ENCODE data around the gene NCKIPSD.
"Not testable (repeated sequence)": the region's sequence is repeated elsewhere in the genome, so short reads cannot be mapped to it uniquely, and the experiment has no call there.

Gene NCKIPSD

DNA sequence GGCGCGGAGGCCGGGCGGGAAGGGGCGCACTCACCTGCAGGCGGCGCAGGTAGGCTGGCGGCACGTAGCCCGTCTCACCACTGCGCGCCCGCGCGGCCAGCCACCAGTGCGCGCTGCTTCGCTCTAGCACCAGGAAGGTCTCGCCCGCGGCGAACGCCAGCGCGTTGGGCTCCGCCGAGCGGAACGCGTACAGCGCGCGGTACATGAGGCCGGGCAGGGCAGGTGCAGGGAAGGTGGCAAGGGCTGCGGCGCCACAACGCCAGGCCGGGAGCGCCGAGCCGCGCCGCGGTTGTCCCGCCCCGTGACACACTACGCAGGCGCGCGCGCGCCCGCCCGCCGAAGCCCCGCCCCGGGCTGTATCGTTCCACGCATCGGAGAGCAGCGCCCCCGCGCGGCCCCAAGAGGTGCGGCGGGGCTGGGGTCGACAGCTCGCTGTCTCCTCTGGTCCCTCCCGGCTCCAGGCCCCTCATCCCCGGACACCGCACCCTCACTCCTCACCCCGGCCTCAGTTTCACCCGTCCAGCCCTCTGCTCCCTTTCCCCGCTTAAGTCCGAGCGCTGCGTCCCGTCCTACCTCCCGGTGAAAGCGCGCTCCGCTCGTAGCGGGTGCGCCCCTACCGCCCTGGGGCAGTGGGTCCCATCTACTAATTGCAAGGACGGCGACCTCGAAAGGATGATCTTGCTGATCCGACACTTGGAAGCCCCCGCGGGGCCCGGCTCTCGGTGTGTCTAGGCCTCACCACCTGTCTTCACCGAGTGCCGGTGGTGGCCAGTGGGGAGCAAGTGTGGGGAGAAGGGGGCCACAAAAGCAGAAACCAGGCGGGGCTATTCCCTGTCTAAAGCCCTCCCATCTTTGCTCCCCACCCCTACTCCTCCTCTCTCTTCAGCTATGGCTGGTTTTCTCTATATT, at the start of gene NCKIPSD:
Gene NCKIPSD (minus strand): TSS at position 313 of the 909 bp plus-strand sequence. CDS start 108 bp downstream, at position 205.
- Histone ChIP-seq H2AFZ (ENCODE audit: low read depth, low read length) (peak within 1 kb of the TSS; percentile 97), H3K9ac (ENCODE audit: low read depth, low read length) (peak within 1 kb of the TSS; percentile 92), H3K36me3 (ENCODE audit: insufficient read depth, low read length) (peaks cover 63% of the 10 kb centered on the region), H3K4me2 (ENCODE audit: insufficient read depth, low read length) (peak within 1 kb of the TSS; percentile 88), H3K4me3 (ENCODE audit: low read depth in 1 of 2, low read length in 2 of 2) (peak within 1 kb of the TSS; percentile 88 to 97), H3K79me2 (ENCODE audit: insufficient read depth, low read length) (peaks cover 20% of the 10 kb centered on the region), H3K9me3 (ENCODE audit: insufficient read depth, low read length, severe bottlenecking) (no peaks in the 10 kb centered on the region), H3K27me3 (ENCODE audit: insufficient read depth, low read length, poor library complexity) (no peaks in the 10 kb centered on the region), H4K20me1 (ENCODE audit: insufficient read depth, low read length) (peaks cover 24% of the 10 kb centered on the region), H3K4me1 (ENCODE audit: insufficient read depth, low read length) (peaks cover 29% of the 10 kb centered on the region), H3K27ac (ENCODE audit: low read length) (peak within 1 kb of the TSS; percentile 92)
- ATAC-seq (ENCODE audit: insufficient read depth, low read depth): peak; percentile 85
- DNase-seq: peak; percentile 88
- no peak for TF ChIP-seq EZH2 (IDR thresholded peaks at IDR 0.05; ENCODE audit: borderline replicate concordance, low read depth, low read length, severe bottlenecking)
- TF ChIP-seq, protein P1, sequence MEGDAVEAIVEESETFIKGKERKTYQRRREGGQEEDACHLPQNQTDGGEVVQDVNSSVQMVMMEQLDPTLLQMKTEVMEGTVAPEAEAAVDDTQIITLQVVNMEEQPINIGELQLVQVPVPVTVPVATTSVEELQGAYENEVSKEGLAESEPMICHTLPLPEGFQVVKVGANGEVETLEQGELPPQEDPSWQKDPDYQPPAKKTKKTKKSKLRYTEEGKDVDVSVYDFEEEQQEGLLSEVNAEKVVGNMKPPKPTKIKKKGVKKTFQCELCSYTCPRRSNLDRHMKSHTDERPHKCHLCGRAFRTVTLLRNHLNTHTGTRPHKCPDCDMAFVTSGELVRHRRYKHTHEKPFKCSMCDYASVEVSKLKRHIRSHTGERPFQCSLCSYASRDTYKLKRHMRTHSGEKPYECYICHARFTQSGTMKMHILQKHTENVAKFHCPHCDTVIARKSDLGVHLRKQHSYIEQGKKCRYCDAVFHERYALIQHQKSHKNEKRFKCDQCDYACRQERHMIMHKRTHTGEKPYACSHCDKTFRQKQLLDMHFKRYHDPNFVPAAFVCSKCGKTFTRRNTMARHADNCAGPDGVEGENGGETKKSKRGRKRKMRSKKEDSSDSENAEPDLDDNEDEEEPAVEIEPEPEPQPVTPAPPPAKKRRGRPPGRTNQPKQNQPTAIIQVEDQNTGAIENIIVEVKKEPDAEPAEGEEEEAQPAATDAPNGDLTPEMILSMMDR (IDR thresholded peaks at IDR 0.05; ENCODE audit: borderline replicate concordance, extremely low read depth, low read length, poor library complexity, severe bottlenecking): peak; percentile 80

DNA sequence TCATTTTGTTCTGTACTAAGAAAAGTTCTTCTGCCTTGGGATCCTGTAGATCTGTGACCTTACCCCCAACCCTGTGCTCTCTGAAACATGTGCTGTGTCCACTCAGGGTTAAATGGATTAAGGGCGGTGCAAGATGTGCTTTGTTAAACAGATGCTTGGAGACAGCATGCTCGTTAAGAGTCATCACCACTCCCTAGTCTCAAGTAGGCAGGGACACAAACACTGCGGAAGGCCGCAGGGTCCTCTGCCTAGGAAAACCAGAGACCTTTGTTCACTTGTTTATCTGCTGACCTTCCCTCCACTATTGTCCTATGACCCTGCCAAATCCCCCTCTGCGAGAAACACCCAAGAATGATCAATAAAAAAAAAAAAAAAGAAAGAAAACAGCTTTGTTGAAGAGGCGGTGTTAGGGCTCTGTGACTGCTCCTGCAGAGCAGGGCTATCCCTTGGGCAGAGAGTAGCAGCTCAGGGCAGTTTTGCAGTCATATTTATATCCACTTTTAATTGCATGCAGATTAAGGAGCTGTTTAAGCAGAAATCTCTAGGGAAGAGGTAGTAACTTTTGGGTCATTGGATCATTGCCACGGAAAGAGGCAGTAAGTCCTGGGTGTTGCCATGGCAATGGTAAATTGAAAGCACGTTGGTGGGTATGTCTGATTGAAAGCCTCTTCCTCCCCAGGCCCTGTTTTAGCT, 49.5 kb upstream of the NCKIPSD start:
- H4K20me1 ChIP-seq (ENCODE audit: insufficient read depth, low read length); H3K27me3 ChIP-seq (ENCODE audit: insufficient read depth, low read length, poor library complexity); H3K27ac ChIP-seq (ENCODE audit: low read length); H2AFZ ChIP-seq (ENCODE audit: low read depth, low read length); H3K79me2 ChIP-seq (ENCODE audit: insufficient read depth, low read length); H3K4me1 ChIP-seq (ENCODE audit: insufficient read depth, low read length); H3K9ac ChIP-seq (ENCODE audit: low read depth, low read length); DNase-seq; H3K4me3 ChIP-seq (ENCODE audit: low read depth in 1 of 2, low read length in 2 of 2); H3K9me3 ChIP-seq (ENCODE audit: insufficient read depth, low read length, severe bottlenecking); ATAC-seq (ENCODE audit: insufficient read depth, low read depth); H3K36me3 ChIP-seq (ENCODE audit: insufficient read depth, low read length); H3K4me2 ChIP-seq (ENCODE audit: insufficient read depth, low read length): not testable (repeated sequence)

DNA sequence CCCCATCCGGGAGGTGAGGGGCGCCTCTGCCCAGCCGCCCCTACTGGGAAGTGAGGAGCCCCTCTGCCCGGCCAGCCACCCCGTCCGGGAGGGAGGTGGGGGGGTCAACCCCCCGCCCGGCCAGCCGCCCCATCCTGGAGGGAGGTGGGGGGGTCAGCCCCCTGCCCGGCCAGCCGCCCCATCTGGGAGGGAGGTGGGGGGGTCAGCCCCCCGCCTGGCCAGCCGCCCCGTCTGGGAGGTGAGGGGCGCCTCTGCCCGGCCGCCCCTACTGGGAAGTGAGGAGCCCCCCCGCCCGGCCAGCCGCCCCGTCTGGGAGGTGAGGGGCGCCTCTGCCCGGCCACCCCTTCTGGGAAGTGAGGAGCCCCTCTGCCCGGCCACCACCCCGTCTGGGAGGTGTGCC, 48.8 kb upstream of the NCKIPSD start:
- not testable (repeated sequence) for H3K9me3 ChIP-seq (ENCODE audit: insufficient read depth, low read length, severe bottlenecking); H3K27me3 ChIP-seq (ENCODE audit: insufficient read depth, low read length, poor library complexity); ATAC-seq (ENCODE audit: insufficient read depth, low read depth)

DNA sequence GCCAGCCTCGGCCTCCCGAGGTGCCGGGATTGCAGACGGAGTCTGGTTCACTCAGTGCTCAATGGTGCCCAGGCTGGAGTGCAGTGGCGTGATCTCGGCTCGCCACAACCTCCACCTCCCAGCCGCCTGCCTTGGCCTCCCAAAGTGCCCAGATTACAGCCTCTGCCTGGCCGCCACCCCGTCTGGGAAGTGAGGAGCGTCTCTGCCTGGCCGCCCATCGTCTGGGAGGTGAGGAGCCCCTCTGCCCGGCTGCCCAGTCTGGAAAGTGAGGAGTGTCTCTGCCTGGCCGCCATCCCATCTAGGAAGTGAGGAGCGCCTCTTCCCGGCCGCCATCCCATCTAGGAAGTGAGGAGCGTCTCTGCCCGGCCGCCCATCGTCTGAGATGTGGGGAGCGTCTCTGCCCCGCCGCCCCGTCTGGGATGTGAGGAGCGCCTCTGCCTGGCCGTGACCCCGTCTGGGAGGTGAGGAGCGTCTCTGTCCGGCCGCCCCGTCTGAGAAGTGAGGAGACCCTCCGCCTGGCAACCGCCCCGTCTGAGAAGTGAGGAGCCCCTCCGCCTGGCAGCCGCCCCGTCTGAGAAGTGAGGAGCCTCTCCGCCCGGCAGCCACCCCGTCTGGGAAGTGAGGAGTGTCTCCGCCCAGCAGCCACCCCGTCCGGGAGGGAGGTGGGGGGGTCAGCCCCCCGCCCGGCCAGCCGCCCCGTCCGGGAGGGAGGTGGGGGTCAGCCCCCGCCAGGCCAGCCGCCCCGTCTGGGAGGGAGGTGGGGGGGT, 48.2 kb upstream of the NCKIPSD start:
- H3K27ac ChIP-seq (ENCODE audit: low read length); H3K9ac ChIP-seq (ENCODE audit: low read depth, low read length); ATAC-seq (ENCODE audit: insufficient read depth, low read depth); H3K79me2 ChIP-seq (ENCODE audit: insufficient read depth, low read length); H3K36me3 ChIP-seq (ENCODE audit: insufficient read depth, low read length); H3K9me3 ChIP-seq (ENCODE audit: insufficient read depth, low read length, severe bottlenecking); H3K4me3 ChIP-seq (ENCODE audit: low read depth in 1 of 2, low read length in 2 of 2); H3K4me2 ChIP-seq (ENCODE audit: insufficient read depth, low read length); H2AFZ ChIP-seq (ENCODE audit: low read depth, low read length); DNase-seq; H3K4me1 ChIP-seq (ENCODE audit: insufficient read depth, low read length); H3K27me3 ChIP-seq (ENCODE audit: insufficient read depth, low read length, poor library complexity); H4K20me1 ChIP-seq (ENCODE audit: insufficient read depth, low read length): not testable (repeated sequence)

More for the DNA sequence above, 48.8 kb upstream of the NCKIPSD start:
- not testable (repeated sequence) for H3K4me3 ChIP-seq (ENCODE audit: low read depth in 1 of 2, low read length in 2 of 2); H3K27ac ChIP-seq (ENCODE audit: low read length); H3K36me3 ChIP-seq (ENCODE audit: insufficient read depth, low read length); H3K79me2 ChIP-seq (ENCODE audit: insufficient read depth, low read length); H4K20me1 ChIP-seq (ENCODE audit: insufficient read depth, low read length); DNase-seq; H3K4me1 ChIP-seq (ENCODE audit: insufficient read depth, low read length); H3K9ac ChIP-seq (ENCODE audit: low read depth, low read length); H3K4me2 ChIP-seq (ENCODE audit: insufficient read depth, low read length); H2AFZ ChIP-seq (ENCODE audit: low read depth, low read length)
